ENCODE results near the gene ROR2.

DNA sequence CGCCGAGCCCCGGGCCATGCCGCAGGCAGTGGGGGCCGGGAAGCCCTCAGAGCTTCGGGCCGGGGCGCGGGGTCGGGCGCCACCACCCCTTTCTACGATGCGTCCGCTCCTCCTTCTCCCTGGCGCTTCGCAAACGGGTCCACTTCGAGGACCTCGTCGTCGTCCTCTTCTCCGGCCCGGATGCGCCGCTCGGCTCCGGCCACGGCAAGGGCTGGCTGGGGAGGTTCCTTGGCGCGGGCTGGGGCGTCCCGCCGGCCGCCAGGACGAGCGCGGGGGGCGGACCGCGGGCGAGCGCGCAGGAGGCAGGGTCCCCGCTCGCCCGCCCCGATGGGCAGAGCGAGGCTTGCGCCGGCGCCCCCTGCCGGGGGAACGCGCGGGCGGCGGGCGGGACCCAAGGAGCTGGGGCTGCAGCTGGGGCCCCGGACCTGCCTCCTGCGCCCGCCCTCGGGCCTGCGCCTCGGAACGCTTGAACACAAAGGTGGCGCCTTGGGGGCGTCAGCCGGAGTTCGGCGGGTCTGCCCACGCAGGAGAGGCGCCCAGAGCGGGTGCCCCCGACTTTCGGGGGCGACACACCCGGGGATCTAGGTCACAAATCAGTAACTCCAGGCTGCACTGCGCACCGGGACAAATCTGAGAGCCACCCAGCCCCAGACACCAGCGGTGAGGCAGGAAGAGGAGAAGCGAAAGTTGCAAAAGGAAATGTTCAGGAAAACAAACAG lies at the start of gene ROR2:
- TF ChIP-seq, protein P1, sequence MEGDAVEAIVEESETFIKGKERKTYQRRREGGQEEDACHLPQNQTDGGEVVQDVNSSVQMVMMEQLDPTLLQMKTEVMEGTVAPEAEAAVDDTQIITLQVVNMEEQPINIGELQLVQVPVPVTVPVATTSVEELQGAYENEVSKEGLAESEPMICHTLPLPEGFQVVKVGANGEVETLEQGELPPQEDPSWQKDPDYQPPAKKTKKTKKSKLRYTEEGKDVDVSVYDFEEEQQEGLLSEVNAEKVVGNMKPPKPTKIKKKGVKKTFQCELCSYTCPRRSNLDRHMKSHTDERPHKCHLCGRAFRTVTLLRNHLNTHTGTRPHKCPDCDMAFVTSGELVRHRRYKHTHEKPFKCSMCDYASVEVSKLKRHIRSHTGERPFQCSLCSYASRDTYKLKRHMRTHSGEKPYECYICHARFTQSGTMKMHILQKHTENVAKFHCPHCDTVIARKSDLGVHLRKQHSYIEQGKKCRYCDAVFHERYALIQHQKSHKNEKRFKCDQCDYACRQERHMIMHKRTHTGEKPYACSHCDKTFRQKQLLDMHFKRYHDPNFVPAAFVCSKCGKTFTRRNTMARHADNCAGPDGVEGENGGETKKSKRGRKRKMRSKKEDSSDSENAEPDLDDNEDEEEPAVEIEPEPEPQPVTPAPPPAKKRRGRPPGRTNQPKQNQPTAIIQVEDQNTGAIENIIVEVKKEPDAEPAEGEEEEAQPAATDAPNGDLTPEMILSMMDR (conservative IDR thresholded peaks at IDR 0.05; ENCODE audit: low read length): no peak
- no peak for TF ChIP-seq EZH2phosphoT487 (IDR thresholded peaks at IDR 0.05; ENCODE audit: borderline replicate concordance)
